ENCODE data around the gene TSNAXIP1.

The TSNAXIP1 gene

DNA sequence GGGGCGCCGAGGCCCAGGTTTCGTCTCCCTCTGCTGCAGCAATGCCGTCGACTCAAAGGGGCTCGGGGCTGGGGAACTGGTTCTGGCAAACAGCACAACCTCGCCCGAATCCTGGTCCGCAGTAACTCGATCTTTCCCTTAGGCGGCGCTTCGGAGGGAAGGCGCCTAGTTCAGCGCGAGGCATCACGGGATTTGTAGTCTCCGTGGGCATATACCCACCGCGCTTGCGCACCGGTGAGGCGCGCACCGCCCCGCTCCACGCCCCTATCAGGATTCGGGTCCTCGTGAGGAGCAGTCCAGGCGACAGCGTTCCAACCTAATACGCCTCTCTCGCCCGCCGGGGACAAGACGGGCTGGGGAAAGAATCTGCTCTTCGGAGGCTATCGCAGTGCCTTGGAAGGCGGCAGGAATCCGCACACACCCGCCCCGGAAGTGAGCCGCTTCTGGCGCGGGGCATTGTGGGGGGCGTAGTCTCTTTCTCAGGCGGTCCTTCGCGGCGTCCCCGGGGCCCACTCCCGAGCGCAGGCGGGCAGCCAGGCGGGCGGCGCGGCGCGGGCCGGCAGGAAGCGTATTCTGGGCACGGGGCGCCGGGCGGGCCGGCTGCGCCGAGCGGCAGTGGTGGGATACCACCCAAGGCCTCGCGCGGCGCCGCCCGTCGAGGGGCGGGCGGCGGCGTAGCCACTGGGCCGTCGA, 35.3 kb downstream of the TSNAXIP1 start, which contains the start of gene THAP11:
Gene THAP11 (plus strand): TSS at position 505 of the 693 bp plus-strand sequence. CDS start 235 bp downstream, outside the sequence.
- Mint-ChIP-seq H3K27ac (peak within 1 kb of the TSS; percentile 92), H3K4me3 (peak within 1 kb of the TSS; percentile 98), H3K4me1 (peaks cover 35% of the 10 kb centered on the region), H3K9me3 (no peaks in the 10 kb centered on the region), H3K36me3 (peaks cover 29% of the 10 kb centered on the region)
- DNase-seq (ENCODE audit: low spot score in 2 of 2) = peak; percentile 95 to 98
- peak; percentile 75 for ATAC-seq

GRCh38 chr16:67842509-67843342, 36.0 kb downstream of the TSNAXIP1 start:
- Mint-ChIP-seq H3K4me3 (peak overlapping the region; percentile 98), H3K27ac (peak overlapping the region; percentile 92), H3K4me1 (peaks cover 38% of the 10 kb centered on the region), H3K36me3 (peaks cover 34% of the 10 kb centered on the region), H3K9me3 (no peaks in the 10 kb centered on the region)
- DNase-seq (ENCODE audit: low spot score in 2 of 2) = peak; percentile 49 to 81
- ATAC-seq = peak; percentile 37

DNA sequence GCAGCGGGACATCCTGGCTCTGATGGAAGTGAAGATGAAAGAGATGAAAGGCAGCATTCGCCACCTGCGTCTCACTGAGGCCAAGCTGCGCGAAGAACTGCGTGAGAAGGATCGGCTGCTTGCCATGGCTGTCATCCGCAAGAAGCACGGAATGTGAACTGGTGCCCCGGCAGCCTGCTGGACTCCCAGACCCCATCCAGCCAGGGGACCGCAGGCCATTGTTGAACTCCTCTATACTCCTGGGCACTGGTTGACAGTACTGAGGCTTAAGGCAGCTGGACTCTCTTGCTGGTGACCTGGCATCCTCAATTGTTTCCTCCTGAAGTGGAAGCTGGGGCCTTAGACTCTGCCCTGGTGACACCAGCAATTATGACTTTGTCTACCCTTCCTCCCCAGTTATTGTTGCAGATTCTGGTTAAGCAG, 36.7 kb downstream of the TSNAXIP1 start:
- peak overlapping the region; percentile 98 for H3K4me3 Mint-ChIP-seq
- no peak for DNase-seq (ENCODE audit: low spot score in 2 of 2)
- no peak for ATAC-seq
- peak overlapping the region; percentile 92 for H3K27ac Mint-ChIP-seq
- H3K9me3 Mint-ChIP-seq = no peaks in the 10 kb centered on the region
- peaks cover 41% of the 10 kb centered on the region for H3K4me1 Mint-ChIP-seq
- H3K36me3 Mint-ChIP-seq = peaks cover 35% of the 10 kb centered on the region

GRCh38 chr16:67844497-67844896, 37.8 kb downstream of the TSNAXIP1 start:
- Mint-ChIP-seq H3K9me3 (no peaks in the 10 kb centered on the region), H3K4me3 (peak overlapping the region; percentile 98), H3K4me1 (peaks cover 41% of the 10 kb centered on the region), H3K36me3 (peaks cover 42% of the 10 kb centered on the region), H3K27ac (no peak overlapping the region)
- DNase-seq (ENCODE audit: low spot score in 2 of 2) (no peak), ATAC-seq (no peak)

DNA sequence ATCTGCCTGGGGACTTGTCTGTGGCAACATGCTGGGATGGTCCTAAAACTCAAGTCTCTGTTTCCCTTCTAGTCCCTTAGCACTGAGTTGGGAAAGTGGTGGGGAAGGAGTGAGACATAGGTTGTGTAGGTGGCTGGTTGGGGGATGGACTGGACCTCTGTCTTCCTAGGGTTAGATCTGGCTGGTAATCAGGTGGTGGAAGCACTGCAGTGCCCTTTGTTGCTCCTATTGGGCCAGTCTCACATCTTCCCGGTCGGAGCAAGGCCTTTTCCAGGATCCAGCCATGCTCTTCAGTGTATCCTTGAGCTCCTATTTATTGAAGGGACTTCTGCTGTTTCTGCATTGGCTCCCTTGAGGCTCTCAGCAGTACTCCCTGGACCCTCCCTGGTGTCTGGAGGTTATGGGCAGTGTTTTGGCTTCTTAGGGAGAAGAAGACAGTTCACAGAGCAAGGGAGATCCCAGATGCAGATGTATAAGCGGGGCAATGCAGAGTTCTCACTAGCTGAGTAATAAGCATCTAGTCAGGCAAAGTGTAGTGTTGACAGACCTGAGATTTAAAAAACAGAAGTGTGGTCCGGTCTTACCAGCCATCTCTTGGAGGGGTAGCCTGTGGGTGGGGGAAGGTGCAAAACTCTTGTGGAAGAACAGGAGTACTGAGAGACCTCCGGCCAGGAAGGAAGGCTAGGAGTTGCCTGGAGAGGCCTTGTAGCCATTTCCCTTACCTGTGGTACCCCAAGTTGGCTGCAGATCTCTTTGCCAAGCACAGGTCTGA, 38.8 kb downstream of the TSNAXIP1 start:
- H3K27ac Mint-ChIP-seq = peak overlapping the region; percentile 93
- ATAC-seq (no peak), DNase-seq (ENCODE audit: low spot score in 2 of 2) (peak in 1 of 2 donors; percentile 58)
- H3K4me1 Mint-ChIP-seq = peaks cover 41% of the 10 kb centered on the region
- H3K36me3 Mint-ChIP-seq = peaks cover 51% of the 10 kb centered on the region
- no peaks in the 10 kb centered on the region for H3K9me3 Mint-ChIP-seq
- H3K4me3 Mint-ChIP-seq = peak overlapping the region; percentile 98

DNA sequence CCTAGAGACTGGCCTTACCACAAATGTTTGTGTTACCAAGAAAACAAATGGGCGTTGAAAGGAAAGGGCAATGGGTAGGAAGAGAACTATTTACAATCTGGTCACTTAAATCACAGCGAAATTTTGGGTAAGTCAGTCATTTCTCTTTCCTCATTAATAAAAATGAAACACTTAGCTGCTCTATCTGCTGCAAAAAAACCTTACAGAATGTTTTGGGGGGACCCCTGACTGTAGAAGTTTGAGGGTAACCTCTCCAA, 39.3 kb downstream of the TSNAXIP1 start:
- peak overlapping the region; percentile 93 for H3K27ac Mint-ChIP-seq
- H3K4me3 Mint-ChIP-seq = peak overlapping the region; percentile 98
- no peak for DNase-seq (ENCODE audit: low spot score in 2 of 2)
- H3K9me3 Mint-ChIP-seq = no peaks in the 10 kb centered on the region
- H3K36me3 Mint-ChIP-seq = peaks cover 52% of the 10 kb centered on the region
- H3K4me1 Mint-ChIP-seq = peaks cover 41% of the 10 kb centered on the region
- no peak for ATAC-seq

GRCh38 chr16:67846320-67847063, 39.8 kb downstream of the TSNAXIP1 start, which contains the start of gene NUTF2:
NUTF2 (plus strand) TSS chr16:67846933; CDS start chr16:67865131, 18,198 bp downstream.
- peak; percentile 93 to 99 for DNase-seq (ENCODE audit: low spot score in 2 of 2)
- H3K27ac Mint-ChIP-seq = peak within 1 kb of the TSS; percentile 93
- H3K9me3 Mint-ChIP-seq = no peaks in the 10 kb centered on the region
- H3K4me3 Mint-ChIP-seq = peak within 1 kb of the TSS; percentile 98
- H3K4me1 Mint-ChIP-seq = peaks cover 37% of the 10 kb centered on the region
- ATAC-seq = peak; percentile 79
- peaks cover 52% of the 10 kb centered on the region for H3K36me3 Mint-ChIP-seq

GRCh38 chr16:67847064-67847861, 40.6 kb downstream of the TSNAXIP1 start, which contains the start of gene CENPT:
CENPT (minus strand) TSS chr16:67847693; CDS start chr16:67833859, 13,834 bp downstream.
- Mint-ChIP-seq H3K4me3 (peak within 1 kb of the TSS; percentile 98), H3K9me3 (no peaks in the 10 kb centered on the region), H3K36me3 (peaks cover 55% of the 10 kb centered on the region), H3K4me1 (peaks cover 35% of the 10 kb centered on the region), H3K27ac (peak within 1 kb of the TSS; percentile 93)
- no peak for DNase-seq (ENCODE audit: low spot score in 2 of 2)
- peak; percentile 65 for ATAC-seq

DNA sequence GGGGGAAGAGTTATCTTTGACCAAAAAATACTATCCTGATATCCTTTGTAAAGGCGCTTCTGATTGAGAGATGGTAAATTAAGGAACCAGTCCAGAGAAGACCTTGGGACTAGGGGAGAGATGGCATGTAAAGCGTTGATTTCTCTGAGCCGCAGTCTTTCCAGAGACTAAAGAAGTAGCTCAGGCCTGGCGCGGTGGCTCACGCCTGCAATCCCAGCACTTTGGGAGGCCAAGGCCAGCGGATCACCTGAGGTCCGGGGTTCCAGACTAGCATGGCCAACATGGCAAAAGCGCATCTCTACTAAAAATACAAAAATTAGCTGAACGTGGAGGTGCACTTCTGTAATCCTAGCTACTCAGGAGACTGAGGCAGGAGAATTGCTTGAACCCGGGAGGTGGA, 41.4 kb downstream of the TSNAXIP1 start:
- Mint-ChIP-seq H3K4me3 (peak overlapping the region; percentile 98), H3K36me3 (peaks cover 53% of the 10 kb centered on the region), H3K4me1 (peaks cover 29% of the 10 kb centered on the region), H3K9me3 (no peaks in the 10 kb centered on the region), H3K27ac (peak overlapping the region; percentile 93)
- DNase-seq (ENCODE audit: low spot score in 2 of 2) (no peak), ATAC-seq (no peak)

DNA sequence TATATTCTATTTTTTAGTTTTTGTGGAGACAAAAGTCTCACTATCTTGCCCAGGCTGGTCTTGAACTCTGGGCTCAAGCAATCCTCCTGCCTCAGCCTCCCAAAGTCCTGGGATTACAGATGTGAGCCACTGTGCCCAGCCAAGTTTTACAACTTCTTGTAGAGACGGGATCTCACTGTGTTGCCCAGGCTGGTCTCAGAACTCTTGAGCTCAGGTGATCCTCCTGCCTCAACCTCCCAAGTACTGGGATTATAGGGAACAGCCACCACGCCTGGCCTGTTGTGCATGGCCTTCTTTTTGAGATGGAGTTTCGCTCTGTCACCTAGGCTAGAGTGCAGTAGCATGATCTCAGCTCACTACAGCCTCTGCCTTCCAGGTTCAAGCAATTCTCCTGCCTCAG, 47.0 kb downstream of the TSNAXIP1 start:
- peaks cover 39% of the 10 kb centered on the region for H3K4me1 Mint-ChIP-seq
- DNase-seq (ENCODE audit: low spot score in 2 of 2) (no peak), ATAC-seq (no peak)
- H3K9me3 Mint-ChIP-seq = no peaks in the 10 kb centered on the region
- no peak overlapping the region for H3K4me3 Mint-ChIP-seq
- peaks cover 38% of the 10 kb centered on the region for H3K36me3 Mint-ChIP-seq
- peak overlapping the region; percentile 90 for H3K27ac Mint-ChIP-seq

GRCh38 chr16:67855789-67856188, 49.1 kb downstream of the TSNAXIP1 start:
- no peak overlapping the region for H3K4me3 Mint-ChIP-seq
- no peak for ATAC-seq
- H3K27ac Mint-ChIP-seq = peak overlapping the region; percentile 99
- H3K9me3 Mint-ChIP-seq = no peaks in the 10 kb centered on the region
- no peak for DNase-seq (ENCODE audit: low spot score in 2 of 2)
- H3K4me1 Mint-ChIP-seq = peaks cover 43% of the 10 kb centered on the region
- peaks cover 41% of the 10 kb centered on the region for H3K36me3 Mint-ChIP-seq

DNA sequence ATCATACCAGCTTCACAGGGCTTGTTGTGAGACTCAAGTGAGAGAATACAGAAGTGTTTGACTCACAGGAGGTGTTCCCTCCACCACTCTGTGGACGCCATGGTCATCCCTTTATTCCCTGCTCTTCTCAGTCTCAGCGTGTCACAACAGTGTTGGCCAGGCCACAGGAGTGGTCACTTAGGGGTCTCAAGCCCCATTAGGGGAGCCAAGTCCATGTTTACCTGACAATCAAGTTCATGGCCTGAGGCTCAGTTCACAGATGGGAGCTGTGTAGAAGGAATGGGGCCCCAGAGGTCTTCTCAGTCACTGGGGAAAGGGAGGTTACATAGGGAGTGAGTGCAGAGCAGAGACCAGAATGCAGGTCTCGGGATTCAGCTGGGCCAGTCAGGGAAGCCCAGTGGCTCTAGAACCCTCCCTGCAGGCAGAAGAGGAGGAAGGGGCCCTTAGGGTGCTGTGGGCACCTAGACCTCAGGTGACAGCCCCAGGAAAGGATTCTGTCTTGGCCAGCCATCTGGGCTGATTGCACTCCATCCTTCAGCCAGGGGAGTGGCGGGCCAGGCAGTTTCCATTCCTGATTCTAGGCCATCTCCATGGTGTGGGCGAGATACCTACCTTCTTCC, 50.3 kb downstream of the TSNAXIP1 start:
- Mint-ChIP-seq H3K27ac (peak overlapping the region; percentile 99), H3K36me3 (peaks cover 48% of the 10 kb centered on the region), H3K9me3 (no peaks in the 10 kb centered on the region), H3K4me1 (peaks cover 53% of the 10 kb centered on the region), H3K4me3 (peak overlapping the region; percentile 33)
- DNase-seq (ENCODE audit: low spot score in 2 of 2) (no peak), ATAC-seq (no peak)

GRCh38 chr16:67857547-67858233, 51.0 kb downstream of the TSNAXIP1 start:
- Mint-ChIP-seq H3K36me3 (peaks cover 42% of the 10 kb centered on the region), H3K27ac (peak overlapping the region; percentile 99), H3K4me3 (peak overlapping the region; percentile 33), H3K9me3 (no peaks in the 10 kb centered on the region), H3K4me1 (peaks cover 54% of the 10 kb centered on the region)
- ATAC-seq (peak; percentile 99), DNase-seq (ENCODE audit: low spot score in 2 of 2) (peak in 1 of 2 donors; percentile 25)

Measured in stimulated activated effector memory CD8-positive, alpha-beta T cell treated with anti-CD3 and anti-CD28 coated beads, Interleukin-12 subunit alpha, Interleukin-12 subunit beta, amount 100 ng/mL, for 72 hours (primary cell).